Measurements from ENCODE around the gene LHX4. TPM values are rescaled to one million over a fixed set of nuclear protein-coding genes. Genes with fewer than 3 reads are reported as not detected.

The LHX4 gene
- total RNA-seq, 1 donor from 2014 or later: under 0.01 TPM

DNA sequence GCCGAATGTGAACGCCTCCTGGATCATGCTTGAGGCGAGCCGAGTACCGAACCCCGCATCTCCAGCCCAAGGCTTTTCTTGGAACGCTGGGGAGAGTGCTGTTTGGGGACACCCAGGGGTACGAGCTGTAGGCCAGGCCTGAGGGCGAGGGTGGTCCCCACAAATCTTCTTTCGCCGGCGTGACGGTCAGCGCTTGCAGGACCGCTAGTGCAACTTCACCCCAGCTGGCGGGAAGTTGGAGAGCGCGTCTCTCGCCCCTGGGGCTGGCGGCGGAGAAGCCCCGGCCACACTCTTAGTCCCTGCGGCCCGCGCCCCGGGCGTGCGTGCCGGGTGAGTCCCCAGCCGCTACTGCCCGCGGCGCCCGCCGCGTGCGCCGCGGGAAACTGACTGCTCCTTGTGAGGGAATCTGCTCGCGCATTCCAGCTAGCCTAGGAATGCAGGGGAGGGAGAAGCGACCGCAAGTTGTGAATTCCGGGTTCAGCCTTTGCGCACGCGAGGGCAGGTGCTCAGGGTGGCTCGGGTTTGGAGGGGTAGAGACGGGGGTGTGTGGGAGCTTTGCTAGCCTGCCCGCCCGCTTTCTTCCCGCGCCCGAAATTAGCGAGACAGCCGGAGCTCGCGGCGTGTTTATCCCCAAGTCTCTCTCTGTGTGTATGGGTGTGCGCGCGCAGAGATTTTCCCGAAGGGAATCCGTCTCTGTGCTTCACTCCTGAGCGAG lies 884 bp downstream of the LHX4 start:
- DNase-seq (ENCODE audit: low read depth): no peak
- H3K4me3 ChIP-seq (ENCODE audit: low read depth, low read length): peak overlapping the region; percentile 46
- FAIRE-seq: no peak
- no peaks in the 10 kb centered on the region for H3K36me3 ChIP-seq (ENCODE audit: control insufficient read depth, insufficient read depth, low read length)
- H3K27me3 ChIP-seq (ENCODE audit: control insufficient read depth, insufficient read depth, low read length): peaks cover 65% of the 10 kb centered on the region
- no peak for TF ChIP-seq CTCF (IDR thresholded peaks at IDR 0.05; ENCODE audit: insufficient read depth, low read length, severe bottlenecking)

- DNase-seq (ENCODE audit: low read depth): peak; percentile 20
- no peak for FAIRE-seq
- Histone ChIP-seq H3K36me3 (ENCODE audit: control insufficient read depth, insufficient read depth, low read length) (no peaks in the 10 kb centered on the region), H3K4me3 (ENCODE audit: low read depth, low read length) (peak overlapping the region; percentile 46), H3K27me3 (ENCODE audit: control insufficient read depth, insufficient read depth, low read length) (peaks cover 69% of the 10 kb centered on the region)
- TF ChIP-seq CTCF (IDR thresholded peaks at IDR 0.05; ENCODE audit: insufficient read depth, low read length, severe bottlenecking): no peak
Observed at GRCh38 chr1:180231506-180231921, 1.4 kb downstream of the LHX4 start.

GRCh38 chr1:180231936-180232335 lies 1.9 kb downstream of the LHX4 start:
- peaks cover 71% of the 10 kb centered on the region for H3K27me3 ChIP-seq (ENCODE audit: control insufficient read depth, insufficient read depth, low read length)

GRCh38 chr1:180232521-180233043 lies 2.5 kb downstream of the LHX4 start:
- FAIRE-seq: no peak
- Histone ChIP-seq H3K36me3 (ENCODE audit: control insufficient read depth, insufficient read depth, low read length) (no peaks in the 10 kb centered on the region), H3K27me3 (ENCODE audit: control insufficient read depth, insufficient read depth, low read length) (peaks cover 75% of the 10 kb centered on the region), H3K4me3 (ENCODE audit: low read depth, low read length) (no peak overlapping the region)
- no peak for TF ChIP-seq CTCF (IDR thresholded peaks at IDR 0.05; ENCODE audit: insufficient read depth, low read length, severe bottlenecking)
- no peak for DNase-seq (ENCODE audit: low read depth)

More at GRCh38 chr1:180231936-180232335, 1.9 kb downstream of the LHX4 start:
- DNase-seq (ENCODE audit: low read depth) (no peak), FAIRE-seq (peak; percentile 83)
- Histone ChIP-seq H3K4me3 (ENCODE audit: low read depth, low read length) (no peak overlapping the region), H3K36me3 (ENCODE audit: control insufficient read depth, insufficient read depth, low read length) (no peaks in the 10 kb centered on the region)
- no peak for TF ChIP-seq CTCF (IDR thresholded peaks at IDR 0.05; ENCODE audit: insufficient read depth, low read length, severe bottlenecking)

DNA sequence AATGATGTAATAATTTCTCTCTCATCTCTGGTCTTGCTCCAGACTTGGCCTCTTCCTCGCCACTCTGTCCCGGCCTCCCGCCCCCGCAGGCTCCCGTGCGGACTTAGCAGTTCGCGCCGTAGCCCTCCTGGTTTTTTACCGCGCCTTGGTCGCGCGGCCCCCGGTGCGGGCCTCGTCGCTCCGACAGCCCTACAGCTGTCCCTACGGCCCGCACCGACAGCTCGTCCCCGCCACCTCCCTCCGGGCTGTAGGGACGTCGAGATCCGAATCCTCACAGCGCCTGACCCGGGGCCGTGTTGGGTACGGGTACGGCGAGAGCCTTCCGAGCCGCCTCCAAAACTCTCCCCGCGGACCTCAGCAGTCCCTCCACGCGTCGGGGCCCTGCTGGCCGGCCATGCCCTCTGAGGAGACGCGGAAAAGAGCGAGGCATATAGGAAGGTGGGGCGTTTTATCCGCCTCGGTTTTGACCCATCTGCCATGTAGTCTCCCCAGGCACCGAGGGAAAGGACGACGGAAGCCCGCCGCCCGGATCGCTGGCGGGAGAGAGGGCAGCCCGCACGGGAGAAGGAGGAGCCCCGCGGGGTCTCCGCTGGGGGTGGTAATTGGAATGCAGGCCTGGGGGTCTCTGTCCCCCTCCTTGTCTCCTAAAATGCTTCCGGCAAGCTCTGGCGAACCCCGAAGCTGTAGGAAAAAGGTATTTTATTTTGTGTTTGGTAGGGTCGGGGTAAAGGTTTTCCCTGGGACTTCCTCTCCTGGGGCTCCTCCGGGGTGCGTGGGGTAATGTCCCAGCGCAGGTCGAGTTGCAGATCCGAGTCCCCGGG lies 3.3 kb downstream of the LHX4 start:
- Histone ChIP-seq H3K4me3 (ENCODE audit: low read depth, low read length) (no peak overlapping the region), H3K27me3 (ENCODE audit: control insufficient read depth, insufficient read depth, low read length) (peaks cover 71% of the 10 kb centered on the region), H3K36me3 (ENCODE audit: control insufficient read depth, insufficient read depth, low read length) (no peaks in the 10 kb centered on the region)
- TF ChIP-seq CTCF (IDR thresholded peaks at IDR 0.05; ENCODE audit: insufficient read depth, low read length, severe bottlenecking): no peak
- DNase-seq (ENCODE audit: low read depth): no peak
- FAIRE-seq: no peak

Measured in bronchial epithelial cell (primary cell).